B cell (primary cell): ENCODE data around the gene HDAC1. TPM values are rescaled to one million over a fixed set of nuclear protein-coding genes. Genes with fewer than 3 reads are reported as not detected.
A peak's percentile ranks its signal among the peaks of the same experiment; 100 is the strongest.

Experiments used
- ATAC-seq: fragments of 200-7000 bp; cut with Tn5 transposase; one replicate; pipeline ENCODE4 v1.10.0; 2021; ENCODE audit warnings: low read depth, mild to moderate bottlenecking, moderate number of reproducible peaks, moderate library complexity
- CTCF ChIA-PET: fragments of 350-600 bp; sonication (Branson Sonifier 250); formaldehyde crosslinking; loops from one replicate; lab custom pipeline; 2021; ENCODE audit warnings: antibody characterized with exemption, inconsistent platforms; lab: Charles Lee
- POLR2A ChIA-PET: fragments of 350-600 bp; sonication (Branson Sonifier 250); formaldehyde crosslinking; loops from one replicate; lab custom pipeline; 2021; ENCODE audit warnings: antibody characterized with exemption; lab: Charles Lee
- DNase-seq: peaks from one replicate; pipeline ENCODE4 v3.0.0; 2013
- H2AFZ ChIP-seq: 2 replicates; pipeline ENCODE4 v1.6.1; 2012; ENCODE audit warnings: mild to moderate bottlenecking, low read depth, low read length; ENCODE audit not compliant: insufficient read depth, poor library complexity, severe bottlenecking
- H3K27ac ChIP-seq, 2 donors: 1 replicate in 1 of 2; 2 replicates in 1 of 2; pipeline ENCODE4 v1.5.1; 2012 to 2013; ENCODE audit warnings: low read length in 2 of 2, mild to moderate bottlenecking in 2 of 2, moderate library complexity in 1 of 2
- H3K27me3 ChIP-seq, 4 experiments: fragments of 200-600 bp in 1 of 4; sonication (generic) in 1 of 4; replicated peaks in 1 of 4; 1 replicate in 2 of 4; 2 replicates in 2 of 4; pipeline versions ENCODE4 v1.6.1 to v1.7.0; 2013 to 2016; ENCODE audit warnings: low read length in 3 of 4, mild to moderate bottlenecking in 2 of 4, mixed read lengths in 1 of 4, moderate library complexity in 1 of 4; ENCODE audit not compliant: insufficient read depth in 4 of 4, control insufficient read depth in 3 of 4; ENCODE audit errors: control extremely low read depth in 1 of 4
- H3K36me3 ChIP-seq, 2 experiments: replicated peaks in 1 of 2; 1 replicate in 1 of 2; 2 replicates in 1 of 2; pipeline versions ENCODE4 v1.6.1 to v1.7.1; 2013; ENCODE audit warnings: low read length in 1 of 2; ENCODE audit not compliant: insufficient read depth in 2 of 2, control insufficient read depth in 1 of 2; ENCODE audit errors: control extremely low read depth in 1 of 2, extremely low read depth in 1 of 2
- H3K4me1 ChIP-seq, 2 donors: fragments of 200-600 bp in 1 of 2; sonication (generic) in 1 of 2; 1 replicate in 1 of 2; 2 replicates in 1 of 2; pipeline versions ENCODE4 v1.5.1 to v1.6.1; 2013 to 2017; ENCODE audit warnings: low read length in 2 of 2; ENCODE audit not compliant: control insufficient read depth in 2 of 2, insufficient read depth in 2 of 2
- H3K4me2 ChIP-seq: replicated peaks from 2 replicates; pipeline ENCODE3; 2012; ENCODE audit warnings: mild to moderate bottlenecking, low read depth, low read length; ENCODE audit not compliant: poor library complexity, severe bottlenecking
- H3K4me3 ChIP-seq, 5 experiments: fragments of 200-600 bp in 1 of 5; sonication (generic) in 1 of 5; 1 replicate in 3 of 5; 2 replicates in 2 of 5; pipeline versions ENCODE4 v1.5.1 to v1.7.0; 2011 to 2016; ENCODE audit warnings: low read length in 4 of 5, mild to moderate bottlenecking in 4 of 5, low read depth in 2 of 5, control low read depth in 1 of 5, moderate library complexity in 1 of 5; ENCODE audit not compliant: insufficient read depth in 1 of 5; ENCODE audit errors: control extremely low read depth in 1 of 5, extremely low read depth in 1 of 5
- H3K79me2 ChIP-seq: fragments of 200-600 bp; sonication (generic); one replicate; pipeline ENCODE4 v1.6.0; 2016; ENCODE audit warnings: low read length; ENCODE audit not compliant: control insufficient read depth, insufficient read depth
- H3K9ac ChIP-seq: fragments of 200-600 bp; sonication (generic); 2 replicates; pipeline ENCODE4 v1.6.1; 2017; ENCODE audit warnings: mild to moderate bottlenecking, low read length, moderate library complexity
- H3K9me3 ChIP-seq, 3 donors: one replicate each; pipeline versions ENCODE4 v1.6.1 to v1.7.1; 2013; ENCODE audit warnings: low read length in 2 of 3; ENCODE audit not compliant: control insufficient read depth in 2 of 3, insufficient read depth in 1 of 3; ENCODE audit errors: control extremely low read depth in 1 of 3
- H4K20me1 ChIP-seq: 2 replicates; pipeline ENCODE4 v1.6.0; 2012; ENCODE audit warnings: mild to moderate bottlenecking, low read length; ENCODE audit not compliant: insufficient read depth, control insufficient read depth, poor library complexity, severe bottlenecking
- H3K27ac Mint-ChIP-seq: one replicate; pipeline ENCODE4 v1.8.0; 2021; ENCODE audit warnings: mixed read lengths
- H3K27me3 Mint-ChIP-seq: one replicate; pipeline ENCODE4 v1.8.0; 2021; ENCODE audit warnings: mixed read lengths
- H3K4me1 Mint-ChIP-seq: one replicate; pipeline ENCODE4 v1.8.0; 2021; ENCODE audit warnings: mixed read lengths
- H3K4me3 Mint-ChIP-seq: one replicate; pipeline ENCODE4 v1.8.0; 2021; ENCODE audit warnings: mixed read lengths
- H3K9me3 Mint-ChIP-seq: one replicate; pipeline ENCODE4 v1.8.0; 2022; ENCODE audit warnings: mixed read lengths; ENCODE audit not compliant: insufficient read depth
- EZH2 ChIP-seq: IDR thresholded peaks from 2 replicates; pipeline ENCODE4 v1.6.1; 2012; ENCODE audit warnings: borderline replicate concordance, low read depth, mild to moderate bottlenecking, moderate library complexity, low read length; ENCODE audit not compliant: insufficient read depth, poor library complexity, severe bottlenecking
- WGBS: methylation state at CpG from one replicate; pipeline ENCODE4 v1.1.5; 2013; ENCODE audit warnings: missing lambda C conversion rate; ENCODE audit not compliant: insufficient coverage; 5-methylcytosine and 5-hydroxymethylcytosine counted together
- intact Hi-C: fragments of 100-400 bp; cut with micrococcal nuclease; formaldehyde crosslinking; loops from one replicate; pipeline ENCODE4 v1.10.0; 2022
- polyA plus RNA-seq: library from polyadenylated mRNA; depleted of rRNA; stranded (reverse); fragments of >200 nt; gene quantifications from 2 replicates; pipeline ENCODE4 v1.2.3, GENCODE V29; 2012
- total RNA-seq, 2 donors: library from RNA; stranded (reverse); fragments of 120-200 nt in 1 of 2; gene quantifications; 1 replicate in 1 of 2; 2 replicates in 1 of 2; pipeline versions ENCODE4 v1.2.3 to v1.2.4, GENCODE V29; 2013 to 2022
- TF ChIP-seq, protein P1 (sequence below): fragments of 200-600 bp; IDR thresholded peaks from one replicate; pipeline ENCODE4 v1.8.0; 2022; ENCODE audit warnings: antibody characterized with exemption, mild to moderate bottlenecking

HDAC1 gene
- total and polyA plus RNA-seq, 2 donors (not counting 1 experiment from before 2014, with no cell fraction given): 184 to 205 TPM

DNA sequence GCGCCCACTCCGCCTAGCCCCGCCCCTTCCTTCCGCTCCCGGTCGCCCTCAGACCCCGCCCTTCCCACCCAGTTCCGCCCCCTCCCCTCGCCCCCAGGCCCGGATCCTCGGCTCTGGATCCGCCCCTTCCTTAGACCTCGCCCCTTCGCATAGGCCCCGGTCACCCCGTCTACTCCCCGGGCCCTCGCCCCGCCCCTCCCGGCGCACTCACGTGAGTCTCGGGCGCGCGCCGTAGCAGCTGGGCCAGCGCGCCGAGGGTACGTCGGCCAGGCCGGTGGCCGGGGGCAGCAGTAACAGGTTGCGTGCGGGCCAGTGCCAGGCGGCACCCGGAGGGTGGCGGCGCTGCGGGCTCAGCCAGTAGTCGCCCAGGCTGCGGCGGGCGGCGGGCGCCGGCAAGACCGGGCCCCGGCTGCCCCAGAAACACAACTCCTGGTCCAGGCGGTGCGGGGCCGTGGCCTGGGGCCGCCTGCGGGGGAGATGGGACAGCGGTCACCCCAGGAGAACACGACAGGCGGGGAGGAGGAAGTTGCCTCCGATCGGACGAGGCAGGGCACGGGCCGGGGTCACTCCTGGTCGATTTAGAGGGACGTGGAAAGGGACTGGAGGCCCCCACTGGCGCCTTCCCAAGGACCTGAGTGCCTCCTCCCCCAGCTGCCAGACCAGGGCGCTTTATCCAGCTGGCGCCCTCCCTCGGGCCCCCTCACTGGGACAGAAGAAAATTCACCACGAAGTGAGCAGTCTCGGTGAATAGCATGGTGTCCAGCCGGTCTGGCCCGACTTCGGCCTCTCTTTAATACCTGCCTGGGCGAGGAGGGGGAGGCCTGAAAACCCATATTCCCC lies 59.7 kb downstream of the HDAC1 start:
- WGBS: 4% methylated on average over 63 of the region's 75 CpGs
- H3K27me3 Mint-ChIP-seq: no peaks in the 10 kb centered on the region
- H3K4me1 Mint-ChIP-seq: peaks cover 22% of the 10 kb centered on the region
- Histone ChIP-seq H3K27ac (peak overlapping the region; percentile 54 to 91), H4K20me1 (no peaks in the 10 kb centered on the region), H3K9me3 (peaks cover 0 to 15% (median 4%) of the 10 kb centered on the region in 3 donors), H3K79me2 (no peaks in the 10 kb centered on the region), H3K27me3 (no peaks in the 10 kb centered on the region), H3K4me3 (peak overlapping the region; percentile 40 to 75 (median 63)), H3K4me1 (peaks cover 14 to 27% of the 10 kb centered on the region in 2 donors), H3K36me3 (no peaks in the 10 kb centered on the region), H3K4me2 (peak overlapping the region; percentile 99), H2AFZ (peak overlapping the region; percentile 95), H3K9ac (peak overlapping the region; percentile 80)
- peak; percentile 95 for DNase-seq
- intact Hi-C loops: loop anchor here (1.0 to 10.0 kb wide), 9 partner anchors 9 to 707 kb away; partner anchors contain the start of genes BSDC1, EIF3I, HDAC1 and MARCKSL1
- ATAC-seq: peak; percentile 96
- TF ChIP-seq, protein P1, sequence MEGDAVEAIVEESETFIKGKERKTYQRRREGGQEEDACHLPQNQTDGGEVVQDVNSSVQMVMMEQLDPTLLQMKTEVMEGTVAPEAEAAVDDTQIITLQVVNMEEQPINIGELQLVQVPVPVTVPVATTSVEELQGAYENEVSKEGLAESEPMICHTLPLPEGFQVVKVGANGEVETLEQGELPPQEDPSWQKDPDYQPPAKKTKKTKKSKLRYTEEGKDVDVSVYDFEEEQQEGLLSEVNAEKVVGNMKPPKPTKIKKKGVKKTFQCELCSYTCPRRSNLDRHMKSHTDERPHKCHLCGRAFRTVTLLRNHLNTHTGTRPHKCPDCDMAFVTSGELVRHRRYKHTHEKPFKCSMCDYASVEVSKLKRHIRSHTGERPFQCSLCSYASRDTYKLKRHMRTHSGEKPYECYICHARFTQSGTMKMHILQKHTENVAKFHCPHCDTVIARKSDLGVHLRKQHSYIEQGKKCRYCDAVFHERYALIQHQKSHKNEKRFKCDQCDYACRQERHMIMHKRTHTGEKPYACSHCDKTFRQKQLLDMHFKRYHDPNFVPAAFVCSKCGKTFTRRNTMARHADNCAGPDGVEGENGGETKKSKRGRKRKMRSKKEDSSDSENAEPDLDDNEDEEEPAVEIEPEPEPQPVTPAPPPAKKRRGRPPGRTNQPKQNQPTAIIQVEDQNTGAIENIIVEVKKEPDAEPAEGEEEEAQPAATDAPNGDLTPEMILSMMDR: no peak
- no peak for TF ChIP-seq EZH2
- H3K4me3 Mint-ChIP-seq: peak overlapping the region; percentile 88
- H3K27ac Mint-ChIP-seq: peak overlapping the region; percentile 88
- H3K9me3 Mint-ChIP-seq: no peaks in the 10 kb centered on the region
- CTCF ChIA-PET: interaction anchor here (0.6 to 3.4 kb wide), 13 partner anchors 9 to 315 kb away, joined by 3 to 29 read pairs (median 4); partner anchors contain the start of genes BSDC1 and MARCKSL1
- POLR2A ChIA-PET: interaction anchor here (0.6 to 3.6 kb wide), 8 partner anchors 8 to 111 kb away, joined by 3 to 51 read pairs (median 4); partner anchors contain the start of genes HDAC1 and MARCKSL1
